Activated CD8-positive, alpha-beta memory T cell treated with anti-CD3 and anti-CD28 coated beads, Interleukin-2, amount 50 U/mL, for 48 hours (primary cell): ENCODE results near the gene ALKBH7.
"Not testable (repeated sequence)": the region's sequence is repeated elsewhere in the genome, so short reads cannot be mapped to it uniquely, and the experiment has no call there.

Experiments
- DNase-seq: peaks from one replicate; pipeline ENCODE4 v3.0.0-alpha.2; 2020

The ALKBH7 gene

GRCh38 chr19:6373096-6373812, 660 bp downstream of the ALKBH7 start:
- DNase-seq = peak; percentile 99

DNA sequence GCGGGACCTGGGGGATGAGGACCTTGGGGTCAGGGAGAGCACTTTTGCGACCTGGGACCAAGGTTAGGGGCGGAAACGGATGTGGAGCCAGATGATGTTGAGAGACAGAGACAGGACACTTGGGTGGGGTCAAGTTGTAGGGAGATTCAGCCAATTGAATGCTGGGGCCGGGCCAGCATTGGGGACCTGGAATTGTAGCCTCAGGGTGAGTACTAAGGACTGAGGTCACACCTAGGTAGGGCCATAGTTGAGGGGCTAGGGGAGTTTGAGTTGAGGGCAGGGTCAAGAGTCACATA, 1.2 kb downstream of the ALKBH7 start:
- DNase-seq = no peak

DNA sequence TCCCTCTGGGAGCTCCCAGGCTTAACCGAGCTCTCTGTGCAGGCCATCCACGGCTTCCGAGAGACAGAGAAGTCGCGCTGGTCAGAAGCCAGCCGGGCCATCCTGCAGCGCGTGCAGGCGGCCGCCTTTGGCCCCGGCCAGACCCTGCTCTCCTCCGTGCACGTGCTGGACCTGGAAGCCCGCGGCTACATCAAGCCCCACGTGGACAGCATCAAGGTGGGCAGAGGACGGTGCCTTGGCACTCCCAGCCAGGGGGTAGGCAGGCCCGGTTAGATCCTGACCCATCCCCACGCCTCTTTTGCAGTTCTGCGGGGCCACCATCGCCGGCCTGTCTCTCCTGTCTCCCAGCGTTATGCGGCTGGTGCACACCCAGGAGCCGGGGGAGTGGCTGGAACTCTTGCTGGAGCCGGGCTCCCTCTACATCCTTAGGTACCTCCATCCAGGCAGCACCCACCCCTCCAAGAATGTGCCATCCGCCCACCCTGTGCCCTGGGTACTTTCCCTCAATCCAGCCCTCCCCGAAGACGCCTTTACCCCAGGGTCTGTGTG, 1.6 kb downstream of the ALKBH7 start:
- no peak for DNase-seq

- DNase-seq = no peak
Observed at GRCh38 chr19:6374711-6375410, 2.3 kb downstream of the ALKBH7 start.

GRCh38 chr19:6375411-6376010, 2.9 kb downstream of the ALKBH7 start, which contains the start of gene PSPN:
TSS of gene PSPN (minus strand) at chr19:6375933. CDS start at chr19:6375849, 84 bp downstream.
- no peak for DNase-seq

DNA sequence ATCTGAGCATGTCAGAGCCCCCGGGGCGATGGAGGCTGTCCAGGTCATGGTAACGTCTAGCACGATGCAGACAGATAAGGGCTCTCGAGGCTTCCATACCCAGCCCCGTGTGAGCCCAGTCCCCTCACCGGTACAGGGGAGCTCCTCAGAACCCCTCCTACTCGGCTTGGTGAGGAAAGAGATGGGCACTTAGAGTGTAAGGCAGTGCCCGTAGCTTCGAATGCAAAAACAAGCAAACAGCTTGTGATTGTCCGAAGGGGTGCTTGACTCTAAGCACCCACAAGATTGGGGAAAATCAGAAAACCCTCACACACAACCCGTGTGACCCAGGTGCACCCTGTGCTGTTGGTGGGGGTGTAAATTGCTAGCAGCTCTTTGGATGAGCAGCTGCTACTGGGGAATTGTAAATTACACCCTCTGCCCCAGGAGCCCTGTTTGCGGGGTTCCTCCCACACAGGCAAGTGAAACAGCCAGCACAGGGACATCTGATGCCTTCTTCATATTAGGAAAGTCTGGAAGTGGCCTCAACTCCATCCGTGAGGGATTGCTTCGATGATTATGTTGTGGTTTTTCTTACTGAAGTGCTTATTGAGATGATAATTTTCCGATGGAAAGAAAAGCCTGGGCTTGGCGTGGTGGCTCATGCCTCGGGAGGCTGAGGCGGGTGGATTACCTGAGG, 4.1 kb downstream of the ALKBH7 start:
- DNase-seq = no peak

DNA sequence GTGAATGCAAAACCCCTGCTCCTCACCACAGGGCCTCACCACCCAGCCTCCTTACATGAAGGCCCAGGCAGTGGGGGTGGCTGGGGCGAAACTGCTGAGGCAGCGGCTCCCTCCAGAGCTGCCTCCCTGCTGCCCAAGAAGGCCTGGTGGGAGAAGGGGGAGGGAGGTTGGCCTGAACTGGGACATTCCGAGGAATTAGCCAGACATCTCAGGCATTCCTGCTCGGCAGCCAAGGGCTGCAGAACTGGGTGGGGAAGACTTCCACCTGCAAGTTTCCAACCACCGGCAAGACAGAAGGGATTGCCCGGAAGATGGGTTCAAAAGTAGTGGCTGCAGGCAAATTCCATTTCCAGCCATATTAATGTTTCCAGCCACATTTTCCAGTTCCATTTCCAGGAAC, 5.4 kb downstream of the ALKBH7 start:
- no peak for DNase-seq

GRCh38 chr19:6378486-6378885, 5.9 kb downstream of the ALKBH7 start:
- no peak for DNase-seq

DNA sequence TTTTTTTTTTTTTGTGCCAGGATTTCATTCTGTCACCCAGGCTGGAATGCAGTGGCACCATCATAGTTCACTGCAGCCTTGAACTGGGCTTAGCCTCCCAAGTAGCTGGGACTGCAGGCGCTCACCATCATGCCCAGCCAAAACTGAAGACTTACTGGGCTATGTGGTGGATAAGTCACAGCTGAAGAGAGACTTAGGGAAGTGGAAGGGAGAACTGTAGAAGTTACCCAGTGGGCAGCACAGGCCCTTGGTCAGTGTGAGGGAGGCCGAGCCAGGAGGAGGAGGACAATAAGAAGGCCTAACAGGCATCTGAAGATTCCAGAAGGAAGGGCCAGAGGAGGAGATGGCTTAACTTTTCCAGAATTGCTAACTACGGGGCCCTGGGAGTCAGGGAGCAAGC, 7.2 kb downstream of the ALKBH7 start:
- DNase-seq = no peak

GRCh38 chr19:6381030-6381750, 8.6 kb downstream of the ALKBH7 start:
- no peak for DNase-seq

DNA sequence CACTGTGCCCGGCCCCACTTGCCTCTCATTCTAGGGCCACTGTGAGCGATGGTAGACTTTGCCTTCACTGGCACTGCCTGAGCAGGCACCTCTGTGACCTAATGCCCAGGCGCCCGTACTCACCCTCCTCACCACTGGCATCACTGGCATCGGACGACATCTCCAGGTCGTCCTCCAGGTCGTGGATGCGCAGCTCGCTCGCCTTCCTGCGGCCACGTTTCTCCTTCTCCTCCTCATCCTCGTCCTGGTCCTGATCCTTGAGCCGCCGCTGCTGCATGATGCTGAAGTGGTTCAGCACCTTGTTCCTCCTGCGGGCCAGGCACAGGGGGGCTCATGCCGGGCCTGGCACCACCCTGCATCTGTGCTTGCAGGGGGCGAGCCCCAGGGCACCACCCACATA, 10.6 kb downstream of the ALKBH7 start:
- no peak for DNase-seq

DNA sequence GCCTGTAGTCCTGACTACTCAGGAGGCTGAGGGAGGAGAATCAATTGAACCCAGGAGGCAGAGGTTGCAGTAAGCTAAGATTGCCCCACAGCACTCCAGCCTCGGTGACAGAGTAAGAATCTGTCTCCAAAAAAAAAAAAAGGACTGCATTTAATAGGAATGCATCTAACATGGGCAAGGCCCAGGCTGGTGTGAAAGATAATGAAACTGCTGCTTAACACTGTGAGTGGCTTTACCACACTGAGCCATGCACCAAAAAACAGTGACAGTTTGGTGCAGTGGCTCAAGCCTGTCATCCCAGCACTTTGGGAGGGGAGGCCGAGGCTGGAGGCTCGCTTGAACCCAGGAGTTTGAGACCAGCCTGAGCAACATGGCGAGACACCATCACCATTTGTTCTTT, 11.8 kb downstream of the ALKBH7 start:
- DNase-seq = no peak

DNA sequence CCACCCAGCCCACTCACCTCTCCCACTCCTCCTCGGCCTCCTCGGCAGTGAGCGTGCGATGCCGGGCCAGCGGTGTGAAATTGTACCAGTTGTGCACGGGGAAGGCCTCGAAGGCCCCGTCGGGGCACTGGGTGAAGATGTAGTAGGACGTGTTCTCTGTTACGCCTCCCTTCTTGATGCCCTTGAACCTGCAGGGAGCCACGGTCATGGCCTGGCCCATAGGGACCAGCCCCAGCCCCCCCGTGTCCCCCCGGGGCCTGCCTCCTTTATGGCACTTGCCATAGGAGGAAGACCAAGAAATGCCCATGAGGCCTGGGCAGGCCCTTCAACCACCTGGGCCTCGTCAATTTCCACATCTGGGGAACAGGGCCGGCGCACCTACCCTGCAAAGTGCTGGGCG, 14.8 kb downstream of the ALKBH7 start:
- DNase-seq = no peak

DNA sequence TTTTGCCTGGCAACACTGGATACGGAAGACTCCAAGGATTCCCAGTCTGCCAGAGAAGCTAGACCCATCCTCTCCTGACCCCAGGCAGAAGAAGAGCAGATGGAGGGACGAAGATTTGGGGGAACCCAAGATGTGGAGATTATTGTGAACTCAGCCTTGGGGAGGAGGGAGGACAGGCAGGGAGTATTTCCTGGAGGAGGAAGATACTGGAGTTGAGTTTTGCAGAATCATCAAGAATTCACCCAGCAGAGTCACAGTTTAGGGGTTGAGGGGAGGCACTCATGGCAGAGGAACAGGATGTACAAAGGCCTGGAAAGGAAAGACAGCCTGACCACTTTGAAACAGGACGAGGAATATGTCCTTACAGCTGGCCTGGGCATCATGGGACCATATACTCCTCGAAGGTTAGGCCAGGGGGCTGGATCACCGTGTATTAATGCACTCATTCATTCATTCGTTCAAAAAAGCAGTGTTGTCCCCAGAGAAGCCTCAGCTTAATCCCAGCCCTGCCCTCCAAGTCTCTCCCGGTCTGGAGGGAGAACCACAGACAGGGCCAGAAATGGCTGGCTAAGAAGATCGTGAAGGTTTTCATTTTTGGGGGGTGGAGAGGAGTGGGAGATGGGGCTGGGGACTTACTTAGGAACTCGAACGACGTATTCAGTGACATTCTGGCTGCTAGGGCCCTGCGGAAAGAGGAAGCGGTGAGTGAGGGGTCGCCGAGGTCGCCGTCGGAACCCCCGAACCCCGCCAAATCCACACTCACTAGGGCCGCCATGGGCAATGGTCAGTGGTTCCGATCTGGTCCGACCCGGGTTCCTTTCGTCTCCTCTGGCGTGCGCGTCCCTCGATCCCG, 19.9 kb downstream of the ALKBH7 start:
- no peak for DNase-seq

GRCh38 chr19:6393074-6393982, 20.7 kb downstream of the ALKBH7 start, which contains the start of gene GTF2F1:
TSS of gene GTF2F1 (minus strand) at chr19:6393164. CDS start at chr19:6392995, 169 bp downstream.
- DNase-seq = peak; percentile 98

GRCh38 chr19:6393983-6394412, 21.4 kb downstream of the ALKBH7 start:
- no peak for DNase-seq

DNA sequence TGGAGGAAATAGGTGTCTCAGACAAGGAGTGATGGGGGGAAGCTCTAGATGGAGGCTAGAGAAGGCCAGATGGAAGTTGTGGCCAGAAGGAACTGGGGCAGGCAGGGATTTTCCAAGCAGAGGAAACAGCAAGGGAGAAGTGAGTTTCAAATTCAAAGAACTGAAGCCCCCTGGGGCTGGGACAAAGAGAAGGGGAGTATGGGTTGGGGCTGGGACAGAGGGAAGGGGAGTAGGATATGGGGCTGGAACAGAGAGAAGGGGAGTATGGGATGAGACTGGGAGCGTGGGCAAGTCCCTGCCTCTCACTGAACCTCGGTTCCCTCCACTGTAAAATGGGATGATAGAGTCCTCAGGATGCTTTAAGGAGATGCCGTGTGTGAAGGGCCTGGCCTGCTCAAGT, 22.2 kb downstream of the ALKBH7 start:
- DNase-seq = no peak

DNA sequence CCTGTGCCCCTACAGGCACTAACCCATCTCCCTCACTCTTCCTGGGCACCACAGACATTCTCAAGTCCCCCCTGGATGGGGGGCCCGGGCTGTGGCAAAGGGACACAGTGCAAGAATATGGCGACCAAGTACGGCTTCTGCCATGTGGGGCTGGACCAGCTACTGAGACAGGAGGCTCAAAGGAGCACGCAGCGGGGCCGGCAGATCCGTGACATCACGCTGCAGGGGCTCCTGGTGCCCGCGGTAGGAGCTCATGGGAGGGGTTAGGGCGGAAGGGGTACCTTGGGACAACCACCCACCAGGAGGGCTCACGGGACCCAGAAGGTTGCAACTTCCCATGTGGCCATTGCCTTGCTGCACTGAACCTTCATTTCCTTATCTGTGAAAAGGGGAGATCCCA, 23.7 kb downstream of the ALKBH7 start:
- DNase-seq = no peak

GRCh38 chr19:6400062-6400944, 27.7 kb downstream of the ALKBH7 start:
- not testable (repeated sequence) for DNase-seq
